HG03064 (cell line): ENCODE results near the gene SYT1.
"Not testable (repeated sequence)": the region's sequence is repeated elsewhere in the genome, so short reads cannot be mapped to it uniquely, and the experiment has no call there.

Experiments
- ATAC-seq: cut with Tn5 transposase; IDR thresholded peaks from one replicate; pipeline ENCODE4 v1.9.1; 2021; ENCODE audit warnings: low read depth; ENCODE audit not compliant: unreplicated experiment

SYT1 gene

DNA sequence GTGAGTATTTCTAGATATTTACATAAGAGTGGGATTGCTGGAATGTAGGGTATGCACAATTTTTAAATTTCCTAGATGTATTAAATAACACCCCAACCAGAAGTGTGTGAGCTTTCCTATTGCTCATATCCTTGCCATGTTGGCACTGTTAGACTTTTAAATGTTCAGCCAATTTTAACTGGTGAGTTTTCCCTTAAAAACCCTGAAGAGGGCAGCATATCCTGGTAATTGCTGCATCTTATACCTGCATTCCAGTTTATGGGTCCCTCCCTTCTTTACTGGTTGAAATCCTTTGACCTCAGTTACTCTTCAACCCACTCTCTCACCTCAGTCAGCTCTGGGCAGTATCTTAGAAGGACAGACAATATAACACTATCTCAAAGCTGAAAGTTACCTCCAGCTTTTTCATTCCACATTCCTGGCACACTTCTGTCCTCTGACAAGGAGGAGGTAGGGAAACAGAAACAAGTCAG lies 555.6 kb downstream of the SYT1 start:
- no peak for ATAC-seq

DNA sequence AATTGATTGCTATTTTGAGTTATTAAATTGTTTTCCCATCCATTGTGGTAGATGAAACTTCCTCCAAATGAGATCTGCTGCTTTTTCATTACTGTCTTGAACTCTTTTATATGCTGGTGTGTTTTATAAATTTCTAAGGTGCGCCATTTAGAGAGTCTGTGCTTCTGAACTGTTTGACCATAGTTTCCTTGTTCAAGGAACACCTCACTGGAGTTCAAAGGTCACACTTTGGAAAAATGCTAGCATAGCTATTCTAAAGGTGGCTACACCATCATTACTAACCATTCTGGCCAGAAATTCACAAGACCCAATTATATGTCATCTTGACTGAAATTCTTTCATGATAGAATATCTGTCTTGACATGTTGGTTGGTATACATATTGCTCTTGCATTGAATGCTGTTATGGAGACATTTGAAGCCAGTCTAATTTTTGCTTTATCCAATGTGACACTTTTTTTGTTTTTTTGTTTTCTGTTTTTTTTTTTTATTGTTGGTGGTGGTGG lies 556.7 kb downstream of the SYT1 start:
- ATAC-seq, result no peak

GRCh38 chr12:79422060-79422812 lies 557.7 kb downstream of the SYT1 start:
- ATAC-seq, result no peak

DNA sequence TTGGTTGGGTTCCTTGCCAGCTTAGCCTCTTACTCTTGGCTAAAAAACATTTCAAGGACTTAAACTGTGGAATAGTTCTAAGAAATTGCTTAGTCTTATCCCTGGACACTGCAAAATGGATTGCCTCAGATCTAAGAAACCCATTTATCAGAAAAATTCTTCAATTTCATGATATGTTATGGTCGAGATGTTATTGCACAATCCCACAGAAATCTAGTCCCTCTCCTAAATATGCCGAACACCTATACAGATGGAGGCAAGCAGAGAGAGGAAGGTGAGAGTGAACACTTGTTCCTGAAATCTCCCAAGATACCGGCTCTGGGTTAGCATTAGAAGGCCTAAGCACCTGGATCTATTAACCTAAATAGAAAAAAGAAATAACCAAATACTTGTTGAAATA lies 559.0 kb downstream of the SYT1 start:
- no peak for ATAC-seq

DNA sequence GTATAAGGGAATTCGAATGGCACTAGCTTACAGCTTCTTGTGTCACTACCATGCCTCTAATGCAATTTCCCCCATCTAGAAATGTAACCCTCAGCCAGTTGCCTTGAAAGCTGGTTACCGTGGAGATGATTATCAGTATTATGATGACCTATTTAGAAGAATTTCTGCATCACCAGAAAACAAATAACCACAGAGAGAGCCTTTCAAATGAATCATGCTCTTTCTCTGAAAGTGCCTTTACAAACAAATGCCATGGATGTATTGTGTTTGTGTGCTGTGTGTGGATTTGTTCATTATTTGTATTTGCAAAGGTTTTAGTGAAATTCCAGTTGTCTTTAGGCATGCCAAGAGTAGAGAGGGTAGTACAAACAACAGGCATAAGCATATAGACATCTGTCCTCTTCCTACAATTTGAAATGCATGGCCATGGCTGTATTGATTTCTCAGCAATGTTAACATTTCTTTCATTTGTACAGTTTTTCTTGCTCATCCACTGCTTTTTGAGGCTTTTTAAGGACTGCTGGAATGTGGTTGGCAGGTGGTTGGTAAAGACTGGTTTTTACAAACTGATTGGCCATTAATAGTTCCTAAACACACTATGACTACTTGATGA lies 559.6 kb downstream of the SYT1 start:
- no peak for ATAC-seq

- ATAC-seq, result no peak
Measured at GRCh38 chr12:79426121-79426520, 561.5 kb downstream of the SYT1 start.

- not testable (repeated sequence) for ATAC-seq
Measured at GRCh38 chr12:79426744-79427143, 562.2 kb downstream of the SYT1 start.

DNA sequence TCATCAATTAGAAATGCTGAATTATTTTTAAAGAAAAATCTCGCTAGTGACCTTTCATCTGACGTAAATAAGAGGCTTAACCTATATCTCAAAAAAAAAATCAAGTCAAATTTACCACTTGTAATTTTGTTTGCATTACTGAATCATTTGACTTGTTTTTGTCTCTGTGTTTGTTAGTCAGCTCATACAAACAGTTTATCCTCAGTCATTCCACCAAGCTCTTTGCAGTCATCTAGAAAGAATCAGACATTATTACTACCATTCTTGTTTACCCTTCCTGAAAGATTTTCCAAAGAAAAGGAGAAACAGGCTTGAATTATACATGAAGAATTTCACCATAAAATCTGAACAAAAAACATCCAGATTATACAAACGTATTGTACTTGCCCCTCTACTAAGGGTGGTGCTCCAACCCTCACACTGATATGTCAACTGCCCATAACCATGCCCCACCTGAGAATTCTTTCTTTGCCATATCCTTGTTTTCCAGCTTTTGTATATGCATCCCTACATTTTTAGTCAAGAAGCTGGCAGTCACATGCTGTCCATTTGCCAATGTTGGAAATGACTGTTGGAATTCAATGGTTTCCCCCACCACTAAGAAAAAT lies 569.0 kb downstream of the SYT1 start:
- no peak for ATAC-seq

- no peak for ATAC-seq
Measured at GRCh38 chr12:79434561-79434960, 570.0 kb downstream of the SYT1 start.

- no peak for ATAC-seq
Measured at GRCh38 chr12:79435742-79436141, 571.2 kb downstream of the SYT1 start.

- no peak for ATAC-seq
Measured at GRCh38 chr12:79438480-79439174, 574.1 kb downstream of the SYT1 start.

DNA sequence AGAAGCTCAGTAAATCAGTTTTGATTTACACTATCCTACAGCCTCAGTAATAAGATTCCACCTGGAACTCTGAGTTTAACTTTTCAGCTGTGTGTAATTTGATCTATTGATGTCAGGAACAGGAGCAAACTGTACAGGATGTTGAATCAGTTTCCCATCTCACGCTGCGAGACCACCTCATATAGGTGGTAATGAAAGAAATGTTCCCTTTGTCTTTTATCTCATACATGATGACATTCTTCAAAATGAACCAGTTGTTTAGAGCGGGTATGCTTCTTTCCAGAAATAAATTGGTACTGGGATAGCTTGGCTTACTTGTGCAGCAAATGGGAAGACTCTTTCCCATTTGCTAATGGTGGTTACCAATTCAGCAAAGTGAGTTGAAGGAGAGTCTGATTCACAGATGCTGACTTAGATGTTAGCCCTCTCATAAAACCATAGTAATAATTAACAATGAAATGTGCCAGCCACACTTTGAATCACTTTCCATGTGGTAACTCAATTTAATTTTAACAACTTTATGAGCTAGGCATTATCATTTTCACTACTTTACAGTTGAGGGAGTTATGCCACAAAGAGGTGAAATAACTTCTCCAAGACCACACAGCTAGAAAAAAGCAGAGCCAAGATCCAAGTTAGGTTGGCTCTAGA lies 574.7 kb downstream of the SYT1 start:
- no peak for ATAC-seq

- no peak for ATAC-seq
Measured at GRCh38 chr12:79441534-79441933, 577.0 kb downstream of the SYT1 start.

GRCh38 chr12:79442396-79442795 lies 577.8 kb downstream of the SYT1 start:
- ATAC-seq, result no peak

DNA sequence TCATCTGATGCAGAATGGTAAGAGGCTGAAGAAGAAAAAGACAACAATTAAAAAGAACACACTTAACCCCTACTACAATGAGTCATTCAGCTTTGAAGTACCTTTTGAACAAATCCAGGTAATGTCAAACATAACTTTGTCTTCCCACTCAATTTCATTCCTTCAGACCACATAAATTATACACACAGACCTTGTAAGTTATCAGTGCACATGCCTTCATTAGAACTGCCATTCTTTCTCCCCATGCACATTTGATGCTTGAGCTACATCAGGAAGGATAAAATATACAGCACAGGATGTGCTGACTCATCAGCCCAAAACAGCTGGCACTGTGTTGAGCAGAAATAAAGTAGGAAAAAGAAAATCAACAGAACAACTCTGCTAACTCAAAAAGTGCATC lies 579.5 kb downstream of the SYT1 start:
- ATAC-seq, result no peak

- ATAC-seq, result no peak
Measured at GRCh38 chr12:79448816-79449215, 584.2 kb downstream of the SYT1 start.

GRCh38 chr12:79451365-79451764 lies 586.8 kb downstream of the SYT1 start:
- ATAC-seq, result no peak

GRCh38 chr12:79451978-79452377 lies 587.4 kb downstream of the SYT1 start:
- no peak for ATAC-seq

- no peak for ATAC-seq
Measured at GRCh38 chr12:79452906-79453305, 588.3 kb downstream of the SYT1 start.

DNA sequence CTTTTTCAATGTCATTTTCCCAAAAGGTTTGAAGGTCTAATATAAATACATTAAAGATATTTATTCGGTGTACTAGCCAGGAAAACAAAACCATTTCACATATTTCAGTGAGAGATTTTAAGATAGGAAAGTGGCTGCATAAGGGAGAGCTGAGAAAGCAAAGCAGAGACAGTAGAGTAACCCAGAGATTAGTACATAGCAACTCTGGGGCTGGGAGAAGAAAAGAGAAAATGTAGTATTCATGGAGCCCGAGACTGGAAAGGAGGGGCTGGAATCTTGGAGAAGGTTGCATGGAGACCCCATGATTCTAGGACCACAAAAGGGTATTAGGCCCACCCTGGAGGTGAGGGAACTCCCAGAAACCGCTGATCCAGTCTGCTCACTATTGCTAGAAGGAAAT lies 589.2 kb downstream of the SYT1 start:
- no peak for ATAC-seq
